VCaP (cell line): Measurements from ENCODE around the gene FAT3.

ENCODE experiments used
- H3K27ac ChIP-seq: fragments of 450-650 bp; 2 replicates; pipeline ENCODE4 v1.5.1; 2017
- TF ChIP-seq, protein P1 (sequence below): fragments of 450-650 bp; conservative IDR thresholded peaks from 2 replicates; pipeline ENCODE4 v1.5.1; 2017; ENCODE audit warnings: mild to moderate bottlenecking, moderate library complexity

Gene FAT3

DNA sequence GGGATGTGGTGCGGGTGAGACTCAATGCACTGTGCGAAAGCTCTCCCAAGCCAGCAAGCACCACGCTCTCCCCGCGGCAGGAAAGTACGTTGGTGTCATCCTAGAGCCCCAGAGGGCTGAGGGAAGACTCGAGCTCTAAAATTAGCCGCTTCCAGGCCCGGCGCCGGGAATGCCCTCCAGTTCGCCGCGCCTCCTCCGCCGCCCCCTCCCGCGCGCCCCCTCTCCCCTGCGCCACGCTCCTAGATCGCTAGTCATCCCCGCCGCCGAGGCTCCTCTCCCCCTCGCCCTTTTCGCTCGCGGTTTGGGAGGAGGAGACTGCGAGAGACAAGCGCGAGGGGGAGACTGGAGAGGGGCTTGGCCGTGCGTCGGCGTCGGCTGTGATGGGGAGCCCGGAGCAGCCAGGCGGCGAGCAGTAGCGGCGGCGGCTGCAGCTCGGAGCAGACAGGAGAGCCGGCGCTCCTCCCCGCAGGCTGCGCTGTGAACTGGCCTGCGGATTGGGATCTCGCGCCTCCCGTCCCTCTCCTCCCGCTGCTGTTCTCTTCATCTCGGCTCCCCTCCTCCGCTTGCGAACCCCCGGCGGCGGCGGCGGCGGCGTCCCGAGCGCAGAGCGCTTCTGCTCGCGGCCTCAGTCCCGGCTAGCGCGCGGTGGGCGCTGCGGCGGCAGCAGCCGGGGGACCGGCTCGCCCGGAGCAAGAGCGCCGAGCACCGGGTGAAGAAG is at the start of gene FAT3:
Gene FAT3, plus strand, starts transcription at position 412 of the 718 bp plus-strand sequence. CDS start 127,295 bp downstream, outside the sequence.
- H3K27ac ChIP-seq = no peak within 1 kb of the TSS
- TF ChIP-seq, protein P1, sequence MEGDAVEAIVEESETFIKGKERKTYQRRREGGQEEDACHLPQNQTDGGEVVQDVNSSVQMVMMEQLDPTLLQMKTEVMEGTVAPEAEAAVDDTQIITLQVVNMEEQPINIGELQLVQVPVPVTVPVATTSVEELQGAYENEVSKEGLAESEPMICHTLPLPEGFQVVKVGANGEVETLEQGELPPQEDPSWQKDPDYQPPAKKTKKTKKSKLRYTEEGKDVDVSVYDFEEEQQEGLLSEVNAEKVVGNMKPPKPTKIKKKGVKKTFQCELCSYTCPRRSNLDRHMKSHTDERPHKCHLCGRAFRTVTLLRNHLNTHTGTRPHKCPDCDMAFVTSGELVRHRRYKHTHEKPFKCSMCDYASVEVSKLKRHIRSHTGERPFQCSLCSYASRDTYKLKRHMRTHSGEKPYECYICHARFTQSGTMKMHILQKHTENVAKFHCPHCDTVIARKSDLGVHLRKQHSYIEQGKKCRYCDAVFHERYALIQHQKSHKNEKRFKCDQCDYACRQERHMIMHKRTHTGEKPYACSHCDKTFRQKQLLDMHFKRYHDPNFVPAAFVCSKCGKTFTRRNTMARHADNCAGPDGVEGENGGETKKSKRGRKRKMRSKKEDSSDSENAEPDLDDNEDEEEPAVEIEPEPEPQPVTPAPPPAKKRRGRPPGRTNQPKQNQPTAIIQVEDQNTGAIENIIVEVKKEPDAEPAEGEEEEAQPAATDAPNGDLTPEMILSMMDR = no peak

GRCh38 chr11:92179017-92179670 is 45.5 kb upstream of the FAT3 start:
- H3K27ac ChIP-seq = no peak overlapping the region
- TF ChIP-seq, protein P1 = no peak

DNA sequence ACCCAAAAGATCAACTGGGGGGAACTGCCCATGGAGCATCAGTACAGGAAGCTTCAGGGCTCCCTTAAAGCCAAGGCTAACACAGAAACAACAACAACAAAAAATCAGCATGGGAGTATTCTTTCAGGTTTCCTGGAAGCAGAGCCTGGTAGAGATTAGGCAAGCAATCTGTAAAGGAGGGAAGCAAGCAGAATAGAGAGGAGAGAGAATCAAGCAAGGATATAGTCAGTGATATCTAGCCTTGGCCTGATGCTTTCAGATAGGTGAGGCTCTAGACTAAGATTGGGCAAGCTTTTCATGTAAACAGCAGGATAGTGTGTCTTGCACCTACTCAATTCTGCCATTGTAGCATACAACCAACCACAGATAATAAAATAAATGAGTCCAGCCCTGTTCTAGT is 44.4 kb upstream of the FAT3 start:
- TF ChIP-seq, protein P1 = no peak
- H3K27ac ChIP-seq = no peak overlapping the region

DNA sequence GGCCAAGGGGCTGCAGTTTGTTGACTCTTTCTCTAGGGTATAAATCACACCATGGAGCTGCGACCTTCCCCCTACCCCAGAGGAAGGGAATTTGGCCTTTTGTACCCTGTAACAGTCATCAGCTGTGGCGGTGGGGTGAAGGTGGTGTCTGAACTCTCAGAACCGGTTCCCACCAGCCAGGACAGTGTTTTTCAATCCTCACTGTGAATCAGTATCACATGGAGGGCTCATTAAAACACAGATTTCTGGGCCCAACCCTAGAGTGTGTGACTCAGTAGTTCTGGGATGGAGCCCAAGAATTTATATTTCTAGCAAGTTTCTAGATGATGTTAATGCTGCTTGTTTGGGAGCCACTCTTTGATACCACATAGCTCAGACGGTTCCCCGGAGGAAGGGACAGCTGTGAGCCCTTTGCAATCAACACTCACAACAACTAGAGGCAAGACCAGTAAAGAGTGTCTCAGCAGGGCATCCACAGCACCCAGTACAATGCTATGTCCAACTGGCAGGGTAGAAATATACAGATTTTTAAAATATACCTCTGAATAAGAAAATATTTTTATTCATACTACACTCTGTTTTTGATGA is 43.9 kb upstream of the FAT3 start:
- TF ChIP-seq, protein P1 = no peak
- no peak overlapping the region for H3K27ac ChIP-seq

- TF ChIP-seq, protein P1 = no peak
- no peak overlapping the region for H3K27ac ChIP-seq
Observed at GRCh38 chr11:92190535-92191206, 33.9 kb upstream of the FAT3 start.

GRCh38 chr11:92192141-92192540 is 32.5 kb upstream of the FAT3 start:
- H3K27ac ChIP-seq = no peak overlapping the region
- TF ChIP-seq, protein P1 = no peak

- no peak overlapping the region for H3K27ac ChIP-seq
- TF ChIP-seq, protein P1 = no peak
Observed at GRCh38 chr11:92198268-92198667, 26.4 kb upstream of the FAT3 start.
